ENCODE measurements around the gene TIGD2. TPM values are rescaled to one million over a fixed set of nuclear protein-coding genes. Genes with fewer than 3 reads are reported as not detected.
A peak's percentile ranks its signal among the peaks of the same experiment; 100 is the strongest.

The TIGD2 gene
- 8.4 TPM for polyA plus RNA-seq (2013, experiment 1 of 2)
- polyA plus RNA-seq (2013, experiment 2 of 2) = 8.5 TPM

GRCh38 chr4:89110986-89111832, at the start of gene TIGD2:
TSS of gene TIGD2 (plus strand) at chr4:89111533. CDS start at chr4:89112975, 1,442 bp downstream.
- DNase-seq (ENCODE audit: low spot score) = peak; percentile 88
- WGBS, 2 donors (ENCODE audit: extremely low coverage in 2 of 2, insufficient read length in 2 of 2, insufficient replicate concordance in 1 of 2) = no CpG with 5 or more reads among the region's 101 CpGs
- no peak within 1 kb of the TSS for H3K27ac ChIP-seq (replicated peaks; ENCODE audit: low read length)

DNA sequence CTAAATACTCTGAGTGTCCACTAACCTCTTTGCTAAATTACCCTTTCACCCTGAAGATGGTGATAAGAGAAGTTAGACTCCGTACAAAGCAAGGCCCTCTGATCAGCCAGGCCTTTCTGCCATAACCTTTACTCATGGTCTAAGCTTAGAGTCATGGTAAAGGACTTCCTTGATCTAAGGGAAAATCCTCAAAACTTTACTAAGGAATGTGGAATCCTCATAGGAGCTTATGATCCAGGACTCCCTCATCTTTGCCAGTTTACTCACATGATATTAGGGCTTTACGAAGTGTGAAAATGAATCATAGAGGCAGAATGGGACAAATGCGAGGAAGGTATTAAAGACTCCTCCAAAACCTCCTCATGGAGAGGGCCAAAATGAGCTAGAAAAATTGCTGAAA, 46.5 kb upstream of the TIGD2 start:
- no peak overlapping the region for H3K9ac ChIP-seq (ENCODE audit: low read depth, low read length, poor library complexity)
- no peaks in the 10 kb centered on the region for H3K79me1 ChIP-seq (ENCODE audit: low read depth, low read length)
- H3K36me3 ChIP-seq (replicated peaks in 1 of 2; ENCODE audit: control insufficient read depth in 2 of 2, insufficient read depth in 2 of 2, low read length in 2 of 2) = no peaks in the 10 kb centered on the region
- no peak overlapping the region for H2AK5ac ChIP-seq (ENCODE audit: low read depth, low read length)
- no peak overlapping the region for H3K4me3 ChIP-seq (ENCODE audit: low read length in 2 of 2)
- no peak overlapping the region for H4K8ac ChIP-seq (ENCODE audit: low read depth, low read length)
- no peak overlapping the region for H2AFZ ChIP-seq (ENCODE audit: low read length)
- peaks cover 0 to 9% (median 0%) of the 10 kb centered on the region in 3 experiments for H3K27me3 ChIP-seq (ENCODE audit: control insufficient read depth in 3 of 3, insufficient read depth in 3 of 3, low read depth in 1 of 3, low read length in 3 of 3)
- no peak overlapping the region for H2BK12ac ChIP-seq (ENCODE audit: low read length)
- H3K9me3 ChIP-seq (replicated peaks in 1 of 2; ENCODE audit: control insufficient read depth in 2 of 2, insufficient read depth in 1 of 2, low read depth in 1 of 2, low read length in 2 of 2) = no peaks in the 10 kb centered on the region
- H4K91ac ChIP-seq (ENCODE audit: low read depth, low read length, poor library complexity) = no peak overlapping the region
- H3K18ac ChIP-seq (ENCODE audit: low read length) = no peak overlapping the region
- H3K4ac ChIP-seq (ENCODE audit: low read length) = no peak overlapping the region
- H3K23ac ChIP-seq (ENCODE audit: low read depth, low read length, poor library complexity) = no peak overlapping the region
- no CpG with 5 or more reads among the region's 3 CpGs for WGBS, 2 donors (ENCODE audit: extremely low coverage in 2 of 2, insufficient read length in 2 of 2, insufficient replicate concordance in 1 of 2)
- no peak overlapping the region for H2BK120ac ChIP-seq (ENCODE audit: low read depth, low read length)
- H3K4me1 ChIP-seq (ENCODE audit: control insufficient read depth in 2 of 2, insufficient read depth in 1 of 2, low read depth in 1 of 2, low read length in 2 of 2) = no peaks in the 10 kb centered on the region
- no peak overlapping the region for H3K14ac ChIP-seq (ENCODE audit: low read length)
- no peak overlapping the region for H2BK15ac ChIP-seq (ENCODE audit: low read length)
- H3K4me2 ChIP-seq (ENCODE audit: insufficient read depth, low read length, poor library complexity, severe bottlenecking) = no peak overlapping the region
- no peak for DNase-seq (ENCODE audit: low spot score)
- no peak overlapping the region for H3K27ac ChIP-seq (replicated peaks; ENCODE audit: low read length)
- H2BK5ac ChIP-seq (ENCODE audit: low read length) = no peak overlapping the region

More at GRCh38 chr4:89110986-89111832, at the start of gene TIGD2:
- H3K27me3 ChIP-seq (ENCODE audit: control insufficient read depth in 3 of 3, insufficient read depth in 3 of 3, low read depth in 1 of 3, low read length in 3 of 3) = peaks cover 0 to 29% (median 18%) of the 10 kb centered on the region in 3 experiments
- H3K23ac ChIP-seq (ENCODE audit: low read depth, low read length, poor library complexity) = peak within 1 kb of the TSS; percentile 92
- H2AK5ac ChIP-seq (ENCODE audit: low read depth, low read length) = no peak within 1 kb of the TSS
- H3K14ac ChIP-seq (ENCODE audit: low read length) = peak within 1 kb of the TSS; percentile 91
- no peak within 1 kb of the TSS for H4K91ac ChIP-seq (ENCODE audit: low read depth, low read length, poor library complexity)
- H2BK120ac ChIP-seq (ENCODE audit: low read depth, low read length) = peak within 1 kb of the TSS; percentile 24
- peaks cover 4 to 23% of the 10 kb centered on the region in 2 donors for H3K9me3 ChIP-seq (replicated peaks in 1 of 2; ENCODE audit: control insufficient read depth in 2 of 2, insufficient read depth in 1 of 2, low read depth in 1 of 2, low read length in 2 of 2)
- H3K4me3 ChIP-seq (ENCODE audit: low read length in 2 of 2) = peak within 1 kb of the TSS; percentile 71 to 98
- H3K79me1 ChIP-seq (ENCODE audit: low read depth, low read length) = peaks cover 3% of the 10 kb centered on the region
- H3K4me1 ChIP-seq (ENCODE audit: control insufficient read depth in 2 of 2, insufficient read depth in 1 of 2, low read depth in 1 of 2, low read length in 2 of 2) = peaks cover 6 to 7% of the 10 kb centered on the region in 2 donors
- H2BK12ac ChIP-seq (ENCODE audit: low read length) = no peak within 1 kb of the TSS
- peak within 1 kb of the TSS; percentile 97 for H3K4me2 ChIP-seq (ENCODE audit: insufficient read depth, low read length, poor library complexity, severe bottlenecking)
- H3K18ac ChIP-seq (ENCODE audit: low read length) = peak within 1 kb of the TSS; percentile 100
- H3K36me3 ChIP-seq (replicated peaks in 1 of 2; ENCODE audit: control insufficient read depth in 2 of 2, insufficient read depth in 2 of 2, low read length in 2 of 2) = peaks cover 2 to 26% of the 10 kb centered on the region in 2 donors
- peak within 1 kb of the TSS; percentile 57 for H2BK15ac ChIP-seq (ENCODE audit: low read length)
- peak within 1 kb of the TSS; percentile 93 for H3K9ac ChIP-seq (ENCODE audit: low read depth, low read length, poor library complexity)
- H3K4ac ChIP-seq (ENCODE audit: low read length) = no peak within 1 kb of the TSS
- H4K8ac ChIP-seq (ENCODE audit: low read depth, low read length) = no peak within 1 kb of the TSS
- H2AFZ ChIP-seq (ENCODE audit: low read length) = peak within 1 kb of the TSS; percentile 100
- H2BK5ac ChIP-seq (ENCODE audit: low read length) = peak within 1 kb of the TSS; percentile 63

DNA sequence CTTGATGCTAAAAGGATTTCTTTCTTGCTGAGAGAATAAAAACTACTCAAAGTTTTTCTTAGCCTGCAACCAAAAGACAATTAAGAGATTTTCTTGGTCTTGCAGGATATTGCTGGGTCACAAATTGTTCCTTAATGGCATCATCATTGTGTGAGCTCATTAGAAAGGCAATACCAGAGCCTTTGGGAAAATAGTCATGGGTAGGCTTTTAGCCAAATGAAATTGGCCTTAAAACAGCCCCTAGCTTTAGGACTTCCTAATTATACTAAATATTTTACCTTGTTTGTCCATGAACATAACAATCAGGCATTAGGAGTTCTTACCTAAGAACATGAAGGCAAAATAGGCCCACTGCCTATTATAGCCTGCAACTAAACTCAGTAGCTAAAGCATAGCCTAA, 43.9 kb upstream of the TIGD2 start:
- H3K9me3 ChIP-seq (replicated peaks in 1 of 2; ENCODE audit: control insufficient read depth in 2 of 2, insufficient read depth in 1 of 2, low read depth in 1 of 2, low read length in 2 of 2) = no peaks in the 10 kb centered on the region
- no peak overlapping the region for H3K4me3 ChIP-seq (ENCODE audit: low read length in 2 of 2)
- no peak overlapping the region for H2BK15ac ChIP-seq (ENCODE audit: low read length)
- H4K91ac ChIP-seq (ENCODE audit: low read depth, low read length, poor library complexity) = no peak overlapping the region
- H2BK120ac ChIP-seq (ENCODE audit: low read depth, low read length) = no peak overlapping the region
- no peak overlapping the region for H3K9ac ChIP-seq (ENCODE audit: low read depth, low read length, poor library complexity)
- H2AFZ ChIP-seq (ENCODE audit: low read length) = no peak overlapping the region
- H2BK5ac ChIP-seq (ENCODE audit: low read length) = no peak overlapping the region
- H3K27me3 ChIP-seq (ENCODE audit: control insufficient read depth in 3 of 3, insufficient read depth in 3 of 3, low read depth in 1 of 3, low read length in 3 of 3) = peaks cover 0 to 9% (median 0%) of the 10 kb centered on the region in 3 experiments
- no peak overlapping the region for H3K4me2 ChIP-seq (ENCODE audit: insufficient read depth, low read length, poor library complexity, severe bottlenecking)
- no peaks in the 10 kb centered on the region for H3K79me1 ChIP-seq (ENCODE audit: low read depth, low read length)
- H4K8ac ChIP-seq (ENCODE audit: low read depth, low read length) = no peak overlapping the region
- H2AK5ac ChIP-seq (ENCODE audit: low read depth, low read length) = no peak overlapping the region
- no peak overlapping the region for H3K18ac ChIP-seq (ENCODE audit: low read length)
- no peak for DNase-seq (ENCODE audit: low spot score)
- H3K4me1 ChIP-seq (ENCODE audit: control insufficient read depth in 2 of 2, insufficient read depth in 1 of 2, low read depth in 1 of 2, low read length in 2 of 2) = no peaks in the 10 kb centered on the region
- no peak overlapping the region for H3K4ac ChIP-seq (ENCODE audit: low read length)
- H3K27ac ChIP-seq (replicated peaks; ENCODE audit: low read length) = no peak overlapping the region
- H3K23ac ChIP-seq (ENCODE audit: low read depth, low read length, poor library complexity) = no peak overlapping the region
- H2BK12ac ChIP-seq (ENCODE audit: low read length) = no peak overlapping the region
- no peak overlapping the region for H3K14ac ChIP-seq (ENCODE audit: low read length)
- H3K36me3 ChIP-seq (replicated peaks in 1 of 2; ENCODE audit: control insufficient read depth in 2 of 2, insufficient read depth in 2 of 2, low read length in 2 of 2) = no peaks in the 10 kb centered on the region

DNA sequence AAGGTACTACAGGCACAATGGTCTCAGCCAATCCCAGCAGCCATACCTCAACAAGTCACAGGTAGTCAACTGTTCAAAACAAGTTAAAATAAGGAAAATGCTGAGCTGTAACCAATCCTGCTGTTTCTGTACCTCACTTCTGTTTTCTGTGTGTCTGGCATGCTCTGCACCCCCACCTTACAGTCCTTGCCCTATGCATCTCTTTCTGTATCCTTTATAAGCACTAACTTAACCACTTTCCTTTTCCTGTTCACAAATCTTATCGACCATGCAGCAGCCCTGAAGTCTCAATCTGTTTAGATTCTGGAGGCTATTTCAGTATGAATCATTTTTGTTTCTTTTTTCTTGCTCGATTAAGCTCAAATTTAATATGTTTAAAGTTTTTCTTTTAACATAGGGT, 41.9 kb upstream of the TIGD2 start:
- H2BK15ac ChIP-seq (ENCODE audit: low read length) = no peak overlapping the region
- H3K79me1 ChIP-seq (ENCODE audit: low read depth, low read length) = no peaks in the 10 kb centered on the region
- H3K9me3 ChIP-seq (replicated peaks in 1 of 2; ENCODE audit: control insufficient read depth in 2 of 2, insufficient read depth in 1 of 2, low read depth in 1 of 2, low read length in 2 of 2) = no peaks in the 10 kb centered on the region
- H3K4ac ChIP-seq (ENCODE audit: low read length) = no peak overlapping the region
- no peak overlapping the region for H3K9ac ChIP-seq (ENCODE audit: low read depth, low read length, poor library complexity)
- H3K23ac ChIP-seq (ENCODE audit: low read depth, low read length, poor library complexity) = no peak overlapping the region
- no peak overlapping the region for H2BK5ac ChIP-seq (ENCODE audit: low read length)
- WGBS, 2 donors (ENCODE audit: extremely low coverage in 2 of 2, insufficient read length in 2 of 2, insufficient replicate concordance in 1 of 2) = no CpG with 5 or more reads among the region's 2 CpGs
- no peak for DNase-seq (ENCODE audit: low spot score)
- H3K14ac ChIP-seq (ENCODE audit: low read length) = no peak overlapping the region
- no peak overlapping the region for H4K91ac ChIP-seq (ENCODE audit: low read depth, low read length, poor library complexity)
- H2BK120ac ChIP-seq (ENCODE audit: low read depth, low read length) = no peak overlapping the region
- no peak overlapping the region for H3K4me2 ChIP-seq (ENCODE audit: insufficient read depth, low read length, poor library complexity, severe bottlenecking)
- no peak overlapping the region for H3K4me3 ChIP-seq (ENCODE audit: low read length in 2 of 2)
- peak overlapping the region; percentile 23 for H4K8ac ChIP-seq (ENCODE audit: low read depth, low read length)
- H3K18ac ChIP-seq (ENCODE audit: low read length) = no peak overlapping the region
- peaks cover 0 to 9% (median 0%) of the 10 kb centered on the region in 3 experiments for H3K27me3 ChIP-seq (ENCODE audit: control insufficient read depth in 3 of 3, insufficient read depth in 3 of 3, low read depth in 1 of 3, low read length in 3 of 3)
- no peaks in the 10 kb centered on the region for H3K36me3 ChIP-seq (replicated peaks in 1 of 2; ENCODE audit: control insufficient read depth in 2 of 2, insufficient read depth in 2 of 2, low read length in 2 of 2)
- no peak overlapping the region for H2BK12ac ChIP-seq (ENCODE audit: low read length)
- no peak overlapping the region for H2AK5ac ChIP-seq (ENCODE audit: low read depth, low read length)
- no peak overlapping the region for H2AFZ ChIP-seq (ENCODE audit: low read length)
- no peaks in the 10 kb centered on the region for H3K4me1 ChIP-seq (ENCODE audit: control insufficient read depth in 2 of 2, insufficient read depth in 1 of 2, low read depth in 1 of 2, low read length in 2 of 2)
- H3K27ac ChIP-seq (replicated peaks; ENCODE audit: low read length) = no peak overlapping the region

Data from neuronal stem cell (in vitro differentiated cells).